Fibroblast of the aortic adventitia (primary cell): ENCODE results near the gene CTIF. TPM values are rescaled to one million over a fixed set of nuclear protein-coding genes. Genes with fewer than 3 reads are reported as not detected.

ENCODE experiments used
- DNase-seq: peaks from one replicate; pipeline ENCODE4 v3.0.0-alpha.2; 2010; ENCODE audit warnings: low read depth
- H3K4me3 ChIP-seq: 2 replicates; pipeline ENCODE4 v1.5.1; 2011; ENCODE audit warnings: low read depth, mild to moderate bottlenecking, control low read depth, low read length, moderate library complexity
- CTCF ChIP-seq: IDR thresholded peaks from 2 replicates; pipeline ENCODE4 v1.5.1; 2011; ENCODE audit warnings: mild to moderate bottlenecking, low read length, control low read depth, inconsistent platforms; ENCODE audit not compliant: insufficient read depth
- total RNA-seq: library from RNA; depleted of rRNA; stranded (reverse); fragments of >200 nt; gene quantifications from 2 replicates; pipeline ENCODE4 v1.2.3, GENCODE V29; 2012; ENCODE audit warnings: low replicate concordance

The CTIF gene
- total RNA-seq, 1 donor = 29.0 TPM

GRCh38 chr18:48699761-48700160, 160.9 kb downstream of the CTIF start:
- DNase-seq = no peak
- no peak for TF ChIP-seq CTCF

DNA sequence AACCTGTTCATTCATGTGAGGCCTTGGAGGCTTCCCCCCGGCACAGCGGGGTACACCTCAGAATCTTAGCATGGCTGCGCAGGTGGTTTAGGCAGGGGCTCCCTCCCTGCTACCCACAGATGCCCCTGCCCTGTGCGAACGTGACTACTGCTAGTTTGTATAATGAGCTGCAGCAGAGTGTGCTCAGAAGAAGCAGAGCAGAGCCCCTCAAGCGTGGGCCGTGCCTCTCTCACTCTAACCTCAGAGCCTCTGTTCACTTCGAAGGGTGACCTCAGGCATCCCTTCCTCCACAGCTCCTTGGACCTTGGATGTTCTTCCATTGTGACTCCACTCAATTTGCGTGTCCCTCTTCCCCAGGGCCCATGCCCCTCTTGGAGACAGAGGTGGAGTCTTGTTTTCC, 161.6 kb downstream of the CTIF start:
- H3K4me3 ChIP-seq = no peak overlapping the region
- no peak for TF ChIP-seq CTCF
- DNase-seq = no peak

More at GRCh38 chr18:48699761-48700160, 160.9 kb downstream of the CTIF start:
- H3K4me3 ChIP-seq = no peak overlapping the region

GRCh38 chr18:48702346-48703027, 163.7 kb downstream of the CTIF start:
- DNase-seq = no peak
- TF ChIP-seq CTCF = no peak
- H3K4me3 ChIP-seq = no peak overlapping the region

DNA sequence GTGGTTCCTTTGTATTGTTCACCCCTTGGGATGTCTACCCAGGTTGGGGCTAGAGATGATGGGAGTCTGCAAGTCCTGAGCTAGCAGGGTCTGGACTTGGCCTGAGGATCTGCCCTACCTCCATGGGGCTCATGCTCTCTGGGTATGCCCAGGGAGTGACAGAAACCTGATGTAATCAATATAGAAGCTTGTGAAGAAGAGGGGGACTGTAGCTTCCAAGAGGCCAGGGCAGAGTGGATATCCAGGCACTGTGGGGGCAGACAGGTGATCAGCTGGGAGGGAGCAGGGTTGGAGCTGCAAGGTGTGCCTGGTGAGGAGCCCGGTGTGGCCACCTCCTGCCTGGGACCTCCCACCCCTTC, 164.2 kb downstream of the CTIF start:
- no peak overlapping the region for H3K4me3 ChIP-seq
- TF ChIP-seq CTCF = no peak
- DNase-seq = no peak

GRCh38 chr18:48703418-48703817, 164.6 kb downstream of the CTIF start:
- DNase-seq = no peak
- H3K4me3 ChIP-seq = no peak overlapping the region
- TF ChIP-seq CTCF = no peak

- no peak for TF ChIP-seq CTCF
- H3K4me3 ChIP-seq = no peak overlapping the region
- peak; percentile 7 for DNase-seq
These were observed 166.2 kb downstream of the CTIF start for GRCh38 chr18:48705043-48705442.

DNA sequence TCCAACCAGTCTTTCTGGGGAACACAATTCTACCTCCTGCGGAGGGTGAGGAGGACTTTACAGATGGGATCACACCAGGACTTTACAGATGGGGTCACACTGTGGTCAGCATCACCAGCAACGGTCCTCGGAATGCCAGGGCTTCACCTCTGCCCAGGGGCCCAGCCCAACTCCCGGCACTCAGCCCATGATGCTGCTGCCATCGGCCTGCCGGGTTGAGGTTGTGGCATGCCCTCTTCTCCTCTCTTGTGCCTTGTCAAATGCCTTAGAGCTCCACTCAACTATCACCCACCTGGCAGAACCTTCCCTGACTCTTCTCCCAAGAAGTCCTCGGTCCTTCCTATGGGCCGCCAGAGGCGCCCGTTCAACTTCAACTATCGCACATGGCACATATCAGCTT, 166.7 kb downstream of the CTIF start:
- TF ChIP-seq CTCF = no peak
- DNase-seq = no peak
- no peak overlapping the region for H3K4me3 ChIP-seq
